Epithelial cell of umbilical artery (primary cell): ENCODE data around the gene FAM89A. TPM values are rescaled to one million over a fixed set of nuclear protein-coding genes. Genes with fewer than 3 reads are reported as not detected.

Experiments used
- total RNA-seq: library from RNA; depleted of rRNA; stranded (reverse); fragments of >200 nt; gene quantifications from 2 replicates; pipeline ENCODE4 v1.2.3, GENCODE V29; 2014

Gene FAM89A
- 24.7 and 37.1 TPM in 2 replicates for total RNA-seq

GRCh38 chr1:231040019-231040799 lies at the start of gene FAM89A:
Gene FAM89A, minus strand, starts transcription at chr1:231040254. Its CDS starts 43 bp downstream, at chr1:231040211.

GRCh38 chr1:230978491-230979388 lies 61.3 kb downstream of the FAM89A start, which contains the start of the genes ARV1 and TTC13:
Gene ARV1, plus strand, starts transcription at chr1:230979094. Its CDS starts 12 bp downstream, at chr1:230979106.
Gene TTC13, minus strand, starts transcription at chr1:230978861. Its CDS starts 31 bp downstream, at chr1:230978830.

Other genes with a start within 250 kb of the FAM89A start
- 8.8 and 12.2 TPM in 2 replicates for gene C1orf198, start 171.7 kb downstream of the FAM89A start, total RNA-seq
- gene TTC13, start 61.4 kb downstream of the FAM89A start, total RNA-seq = 17.5 and 25.7 TPM in 2 replicates
- gene ARV1, start 61.2 kb downstream of the FAM89A start, total RNA-seq = 9.4 and 15.7 TPM in 2 replicates
- gene TRIM67, start 121.8 kb upstream of the FAM89A start, total RNA-seq = not detected in 2 replicates
- gene GNPAT, start 201.0 kb upstream of the FAM89A start, total RNA-seq = 53.6 and 62.5 TPM in 2 replicates